HepG2 (cell line): ENCODE measurements around the gene GNA12. TPM values are rescaled to one million over a fixed set of nuclear protein-coding genes. Genes with fewer than 3 reads are reported as not detected.
A peak's percentile ranks its signal among the peaks of the same experiment; 100 is the strongest.

Source experiments
- ATAC-seq: fragments of 200-7000 bp; cut with Tn5 transposase; 3 replicates; pipeline ENCODE4 v1.9.1; 2020; ENCODE audit warnings: mild to moderate bottlenecking, moderate library complexity
- BruUV-seq: library from RNA; stranded (reverse); fragments of 400-500 nt; replicated peaks from 2 replicates; lab custom pipeline; 2021; lab: Mats Ljungman, UMichigan
- CTCF ChIA-PET: fragments of 300-600 bp; formaldehyde crosslinking; extraction: SDS; loops from one replicate; lab custom pipeline; 2021; ENCODE audit warnings: low total read pairs, inconsistent platforms, low intra/inter-chr PET ratio; lab: Yijun Ruan, JAX
- POLR2A ChIA-PET: fragments of 350-600 bp; sonication (Branson Sonifier 250); formaldehyde crosslinking; loops from one replicate; lab custom pipeline; 2020; ENCODE audit warnings: antibody characterized with exemption, inconsistent platforms; lab: Yijun Ruan, JAX
- DNase-seq: peaks from one replicate; pipeline ENCODE4 v3.0.0-alpha.2; 2015; ENCODE audit warnings: low spot score
- FAIRE-seq: peaks from 3 replicates; lab custom pipeline; 2011; peaks lifted over from hg19 to GRCh38; lab: Jason Lieb, UNC
- H2AFZ ChIP-seq: one replicate; pipeline ENCODE4 v1.6.1; 2011; ENCODE audit warnings: low read length, inconsistent platforms
- H3K27ac ChIP-seq: fragments of 300-600 bp; 3 replicates; pipeline ENCODE4 v1.8.0; 2011; ENCODE audit warnings: mixed run types, mild to moderate bottlenecking, mixed read lengths, low read length, inconsistent platforms; ENCODE audit not compliant: insufficient read depth; ENCODE audit errors: extremely low read length
- H3K27me3 ChIP-seq, 2 experiments: fragments of 200-600 bp in 1 of 2; 2 replicates in 1 of 2; 3 replicates in 1 of 2; pipeline versions ENCODE4 v1.6.0 to v1.8.0; 2011; ENCODE audit warnings: low read length in 2 of 2, mild to moderate bottlenecking in 2 of 2, moderate library complexity in 2 of 2, inconsistent platforms in 1 of 2; ENCODE audit not compliant: insufficient read depth in 2 of 2, control insufficient read depth in 1 of 2
- H3K36me3 ChIP-seq, 2 experiments: fragments of 200-600 bp in 1 of 2; replicated peaks in 1 of 2; 2 replicates in 1 of 2; 3 replicates in 1 of 2; pipeline versions ENCODE4 v1.5.1 to v1.8.0; 2011; ENCODE audit warnings: low read length in 2 of 2, inconsistent platforms in 1 of 2; ENCODE audit not compliant: insufficient read depth in 2 of 2, control insufficient read depth in 1 of 2
- H3K4me1 ChIP-seq: 2 replicates; pipeline ENCODE4 v1.5.1; 2012; ENCODE audit warnings: low read length, inconsistent platforms; ENCODE audit not compliant: insufficient read depth
- H3K4me2 ChIP-seq: 2 replicates; pipeline ENCODE4 v1.6.0; 2011; ENCODE audit warnings: low read depth, low read length, inconsistent platforms
- H3K4me3 ChIP-seq, 3 experiments: fragments of 200-600 bp in 1 of 3; sonication (generic), shearing (Covaris generic) in 1 of 3; replicated peaks in 1 of 3; 2 replicates each; pipeline ENCODE4 v1.5.1; 2011 to 2016; ENCODE audit warnings: low read length in 3 of 3, inconsistent platforms in 2 of 3, low read depth in 2 of 3, mild to moderate bottlenecking in 2 of 3, control low read depth in 1 of 3, mixed read lengths in 1 of 3; ENCODE audit not compliant: insufficient read depth in 1 of 3
- H3K79me2 ChIP-seq: one replicate; pipeline ENCODE4 v1.6.1; 2011; ENCODE audit warnings: low read length, inconsistent platforms; ENCODE audit not compliant: insufficient read depth
- H3K9ac ChIP-seq: 2 replicates; pipeline ENCODE4 v1.6.0; 2011; ENCODE audit warnings: mild to moderate bottlenecking, low read depth, low read length, inconsistent platforms; ENCODE audit not compliant: insufficient read depth
- H3K9me3 ChIP-seq: 2 replicates; pipeline ENCODE4 v1.5.1; 2012; ENCODE audit warnings: mild to moderate bottlenecking, low read length
- H4K20me1 ChIP-seq: 2 replicates; pipeline ENCODE4 v1.6.0; 2011; ENCODE audit warnings: inconsistent platforms, mild to moderate bottlenecking, low read length, moderate library complexity; ENCODE audit not compliant: insufficient read depth
- CBX5 ChIP-seq: sonication (generic); formaldehyde crosslinking; IDR thresholded peaks from 2 replicates; pipeline ENCODE4 v1.4.0; 2020; ENCODE audit warnings: missing genetic modification reagents, borderline replicate concordance
- KDM3A ChIP-seq: IDR thresholded peaks from 2 replicates; pipeline ENCODE4 v1.6.1; 2018; ENCODE audit warnings: low read depth, missing compliant biosample characterization
- NRL ChIP-seq: sonication (generic); formaldehyde crosslinking; IDR thresholded peaks from 2 replicates; pipeline ENCODE4 v1.5.0; 2020; ENCODE audit warnings: missing genetic modification reagents, mild to moderate bottlenecking, moderate library complexity, borderline replicate concordance
- POLR2A ChIP-seq, 2 experiments: IDR thresholded peaks; 2 replicates each; pipeline ENCODE4 v1.6.1; 2011; ENCODE audit warnings: low read depth in 2 of 2, low read length in 2 of 2, mild to moderate bottlenecking in 1 of 2, moderate library complexity in 1 of 2; ENCODE audit not compliant: insufficient read depth in 1 of 2
- RBFOX2 ChIP-seq: fragments of 200-400 bp; formaldehyde crosslinking; IDR thresholded peaks from 2 replicates; pipeline ENCODE4 v1.6.1; 2017; ENCODE audit warnings: low read depth, mild to moderate bottlenecking, low read length
- STAG1 ChIP-seq: sonication (generic); formaldehyde crosslinking; IDR thresholded peaks from 2 replicates; pipeline ENCODE4 v1.4.0; 2020; ENCODE audit warnings: missing genetic modification reagents
- TARDBP ChIP-seq: sonication (generic); formaldehyde crosslinking; IDR thresholded peaks from 2 replicates; pipeline ENCODE4 v1.8.0; 2022; ENCODE audit warnings: mild to moderate bottlenecking, missing genetic modification reagents
- ZC3H13 ChIP-seq: sonication (generic); formaldehyde crosslinking; IDR thresholded peaks from 2 replicates; pipeline ENCODE4 v1.8.1; 2023; ENCODE audit warnings: mild to moderate bottlenecking, missing genetic modification reagents, moderate library complexity
- ZNF33B ChIP-seq: sonication (generic); formaldehyde crosslinking; IDR thresholded peaks from 2 replicates; pipeline ENCODE4 v1.5.1; 2020; ENCODE audit warnings: mild to moderate bottlenecking, missing genetic modification reagents
- ZNF558 ChIP-seq: sonication (generic); formaldehyde crosslinking; IDR thresholded peaks from 2 replicates; pipeline ENCODE4 v1.9.0; 2022; ENCODE audit warnings: mild to moderate bottlenecking, missing genetic modification reagents, borderline replicate concordance
- ZNF607 ChIP-seq: sonication (generic); formaldehyde crosslinking; IDR thresholded peaks from 2 replicates; pipeline ENCODE4 v1.5.1; 2020; ENCODE audit warnings: missing genetic modification reagents, mild to moderate bottlenecking, borderline replicate concordance
- ZNF761 ChIP-seq: sonication (generic); formaldehyde crosslinking; conservative IDR thresholded peaks from 2 replicates; pipeline ENCODE4 v1.4.0; 2020; ENCODE audit warnings: mild to moderate bottlenecking, missing genetic modification reagents
- WGBS: methylation state at CpG from one replicate; pipeline ENCODE4 v1.1.6; 2017; ENCODE audit warnings: low lambda C conversion rate; 5-methylcytosine and 5-hydroxymethylcytosine counted together
- in situ Hi-C: cut with HindIII; loops from 2 replicates; pipeline ENCODE4 v1.10.0; 2017; ENCODE audit warnings: low pct_unique_long_range_greater_than_20kb; ENCODE audit not compliant: extremely low pct_ligation_motif_present
- intact Hi-C: fragments of 100-400 bp; cut with micrococcal nuclease; formaldehyde crosslinking; loops from one replicate; pipeline ENCODE4 v1.10.0; 2022; ENCODE audit not compliant: unreplicated experiment
- polyA plus RNA-seq, 8 experiments: library from polyadenylated mRNA; depleted of rRNA in 3 of 8; stranded (reverse) in 7 of 8; unstranded in 1 of 8; fragments of >200 nt; fragmentation: Illumina TruSeq in 4 of 8; extraction: Trizol in 4 of 8; gene quantifications; 2 replicates each; pipeline versions ENCODE4 v1.2.1 to v1.2.3, GENCODE V29; 2011 to 2016; ENCODE audit warnings: low read depth in 4 of 8, missing spikeins in 1 of 8, mixed read lengths in 1 of 8; ENCODE audit not compliant: insufficient read depth in 1 of 8
- total RNA-seq, 5 experiments: library from RNA; depleted of rRNA; stranded (reverse); fragments of >200 nt; fragmentation: Illumina TruSeq; extraction: Trizol; gene quantifications; 2 replicates each; pipeline ENCODE4 v1.2.3, GENCODE V29; 2016; ENCODE audit warnings: low read depth in 1 of 5
- TF ChIP-seq, protein P1 (sequence below): sonication (generic); formaldehyde crosslinking; IDR thresholded peaks from 2 replicates; pipeline ENCODE4 v1.4.0; 2020; ENCODE audit warnings: missing genetic modification reagents
- TF ChIP-seq, protein P2 (sequence below): sonication (generic); formaldehyde crosslinking; IDR thresholded peaks from 2 replicates; pipeline ENCODE4 v1.5.1; 2020; ENCODE audit warnings: mild to moderate bottlenecking, missing genetic modification reagents, moderate library complexity
- TF ChIP-seq, protein P3 (sequence below): sonication (generic); formaldehyde crosslinking; IDR thresholded peaks from 2 replicates; pipeline ENCODE4 v1.9.0; 2022; ENCODE audit warnings: missing genetic modification reagents, mild to moderate bottlenecking, borderline replicate concordance

The GNA12 gene
- total and polyA plus RNA-seq, 2 of the 13 experiments (the other 11 are each of a cell fraction or from before 2014, with no cell fraction given) = 16.2 to 50.9 TPM

DNA sequence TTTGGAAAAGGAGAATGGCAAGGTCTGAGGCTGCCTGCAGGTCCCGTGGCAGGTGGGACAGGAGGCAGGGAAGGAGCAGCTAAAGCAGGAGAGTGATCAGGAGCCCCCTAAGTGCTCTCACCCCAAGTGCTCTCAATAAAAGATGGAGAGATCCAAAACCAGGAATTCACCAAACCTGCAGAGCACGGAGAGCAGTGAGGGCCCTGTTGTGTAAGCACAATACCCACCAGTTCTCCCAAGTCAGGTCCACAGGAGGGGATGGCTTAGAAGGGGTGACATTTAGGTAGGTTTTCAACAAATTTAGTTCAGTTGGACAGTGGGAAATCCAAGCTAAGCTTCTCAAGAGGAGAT lies 40.8 kb downstream of the GNA12 start:
- DNase-seq = no peak
- peak overlapping the region; percentile 84 for H3K9ac ChIP-seq
- peaks cover 89% of the 10 kb centered on the region for H3K4me1 ChIP-seq
- H3K9me3 ChIP-seq = no peaks in the 10 kb centered on the region
- H3K27me3 ChIP-seq = no peaks in the 10 kb centered on the region
- peak overlapping the region; percentile 98 for H3K4me2 ChIP-seq
- H3K36me3 ChIP-seq = no peaks in the 10 kb centered on the region; a peak in 1 of 5 replicates
- FAIRE-seq = no peak
- no TSS peak for BruUV-seq
- in situ Hi-C loops = no loop called here
- CTCF ChIA-PET = no interaction called here
- peak overlapping the region; percentile 97 for H3K27ac ChIP-seq
- intact Hi-C loops = loop anchor here (5.0 kb wide), 2 partner anchors 46 to 59 kb away; no protein-coding TSS in a partner anchor
- H4K20me1 ChIP-seq = no peaks in the 10 kb centered on the region
- H3K4me3 ChIP-seq = peak overlapping the region; percentile 49 to 70 (median 55)
- WGBS = 11% methylated on average over 1 of the region's 2 CpGs
- H2AFZ ChIP-seq = no peak overlapping the region
- no peak; the same call in 2 of the 3 replicates for ATAC-seq
- POLR2A ChIA-PET = interaction anchor here (0.9 to 3.9 kb wide), 7 partner anchors 9 to 61 kb away, joined by 3 to 54 read pairs (median 8); no protein-coding TSS in a partner anchor
- H3K79me2 ChIP-seq = peaks cover 81% of the 10 kb centered on the region
- 0 out of 2 replicates have a peak, but pooled peaks have one; percentile 14 for TF ChIP-seq RBFOX2
- 0 out of 4 replicates have a peak, but pooled peaks of 1 of the 2 experiments have one; percentile 3 for TF ChIP-seq POLR2A (IDR thresholded peaks at IDR 0.05; ENCODE audit: insufficient read depth in 1 of 2, low read depth in 2 of 2, low read length in 2 of 2)
- TF ChIP-seq TARDBP (CRISPR knock-in tag) = no peak
- TF ChIP-seq ZC3H13 (CRISPR knock-in tag) = 0 out of 2 replicates have a peak, but pooled peaks have one; percentile 33
- no peak for TF ChIP-seq CBX5 (CRISPR knock-in tag)
- TF ChIP-seq NRL (CRISPR knock-in tag) = 0 out of 2 replicates have a peak, but pooled peaks have one; percentile 33
- TF ChIP-seq, protein P1, sequence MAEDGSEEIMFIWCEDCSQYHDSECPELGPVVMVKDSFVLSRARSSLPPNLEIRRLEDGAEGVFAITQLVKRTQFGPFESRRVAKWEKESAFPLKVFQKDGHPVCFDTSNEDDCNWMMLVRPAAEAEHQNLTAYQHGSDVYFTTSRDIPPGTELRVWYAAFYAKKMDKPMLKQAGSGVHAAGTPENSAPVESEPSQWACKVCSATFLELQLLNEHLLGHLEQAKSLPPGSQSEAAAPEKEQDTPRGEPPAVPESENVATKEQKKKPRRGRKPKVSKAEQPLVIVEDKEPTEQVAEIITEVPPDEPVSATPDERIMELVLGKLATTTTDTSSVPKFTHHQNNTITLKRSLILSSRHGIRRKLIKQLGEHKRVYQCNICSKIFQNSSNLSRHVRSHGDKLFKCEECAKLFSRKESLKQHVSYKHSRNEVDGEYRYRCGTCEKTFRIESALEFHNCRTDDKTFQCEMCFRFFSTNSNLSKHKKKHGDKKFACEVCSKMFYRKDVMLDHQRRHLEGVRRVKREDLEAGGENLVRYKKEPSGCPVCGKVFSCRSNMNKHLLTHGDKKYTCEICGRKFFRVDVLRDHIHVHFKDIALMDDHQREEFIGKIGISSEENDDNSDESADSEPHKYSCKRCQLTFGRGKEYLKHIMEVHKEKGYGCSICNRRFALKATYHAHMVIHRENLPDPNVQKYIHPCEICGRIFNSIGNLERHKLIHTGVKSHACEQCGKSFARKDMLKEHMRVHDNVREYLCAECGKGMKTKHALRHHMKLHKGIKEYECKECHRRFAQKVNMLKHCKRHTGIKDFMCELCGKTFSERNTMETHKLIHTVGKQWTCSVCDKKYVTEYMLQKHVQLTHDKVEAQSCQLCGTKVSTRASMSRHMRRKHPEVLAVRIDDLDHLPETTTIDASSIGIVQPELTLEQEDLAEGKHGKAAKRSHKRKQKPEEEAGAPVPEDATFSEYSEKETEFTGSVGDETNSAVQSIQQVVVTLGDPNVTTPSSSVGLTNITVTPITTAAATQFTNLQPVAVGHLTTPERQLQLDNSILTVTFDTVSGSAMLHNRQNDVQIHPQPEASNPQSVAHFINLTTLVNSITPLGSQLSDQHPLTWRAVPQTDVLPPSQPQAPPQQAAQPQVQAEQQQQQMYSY (CRISPR knock-in tag) = peak; percentile 81; the same call in 1 of the 2 replicates
- no peak for TF ChIP-seq STAG1 (CRISPR knock-in tag)
- TF ChIP-seq KDM3A = no peak
- TF ChIP-seq, protein P2, sequence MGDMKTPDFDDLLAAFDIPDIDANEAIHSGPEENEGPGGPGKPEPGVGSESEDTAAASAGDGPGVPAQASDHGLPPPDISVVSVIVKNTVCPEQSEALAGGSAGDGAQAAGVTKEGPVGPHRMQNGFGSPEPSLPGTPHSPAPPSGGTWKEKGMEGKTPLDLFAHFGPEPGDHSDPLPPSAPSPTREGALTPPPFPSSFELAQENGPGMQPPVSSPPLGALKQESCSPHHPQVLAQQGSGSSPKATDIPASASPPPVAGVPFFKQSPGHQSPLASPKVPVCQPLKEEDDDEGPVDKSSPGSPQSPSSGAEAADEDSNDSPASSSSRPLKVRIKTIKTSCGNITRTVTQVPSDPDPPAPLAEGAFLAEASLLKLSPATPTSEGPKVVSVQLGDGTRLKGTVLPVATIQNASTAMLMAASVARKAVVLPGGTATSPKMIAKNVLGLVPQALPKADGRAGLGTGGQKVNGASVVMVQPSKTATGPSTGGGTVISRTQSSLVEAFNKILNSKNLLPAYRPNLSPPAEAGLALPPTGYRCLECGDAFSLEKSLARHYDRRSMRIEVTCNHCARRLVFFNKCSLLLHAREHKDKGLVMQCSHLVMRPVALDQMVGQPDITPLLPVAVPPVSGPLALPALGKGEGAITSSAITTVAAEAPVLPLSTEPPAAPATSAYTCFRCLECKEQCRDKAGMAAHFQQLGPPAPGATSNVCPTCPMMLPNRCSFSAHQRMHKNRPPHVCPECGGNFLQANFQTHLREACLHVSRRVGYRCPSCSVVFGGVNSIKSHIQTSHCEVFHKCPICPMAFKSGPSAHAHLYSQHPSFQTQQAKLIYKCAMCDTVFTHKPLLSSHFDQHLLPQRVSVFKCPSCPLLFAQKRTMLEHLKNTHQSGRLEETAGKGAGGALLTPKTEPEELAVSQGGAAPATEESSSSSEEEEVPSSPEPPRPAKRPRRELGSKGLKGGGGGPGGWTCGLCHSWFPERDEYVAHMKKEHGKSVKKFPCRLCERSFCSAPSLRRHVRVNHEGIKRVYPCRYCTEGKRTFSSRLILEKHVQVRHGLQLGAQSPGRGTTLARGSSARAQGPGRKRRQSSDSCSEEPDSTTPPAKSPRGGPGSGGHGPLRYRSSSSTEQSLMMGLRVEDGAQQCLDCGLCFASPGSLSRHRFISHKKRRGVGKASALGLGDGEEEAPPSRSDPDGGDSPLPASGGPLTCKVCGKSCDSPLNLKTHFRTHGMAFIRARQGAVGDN = peak; percentile 29; the same call in 1 of the 2 replicates
- 0 out of 2 replicates have a peak, but pooled peaks have one; percentile 4 for TF ChIP-seq ZNF558 (CRISPR knock-in tag)
- TF ChIP-seq, protein P3, sequence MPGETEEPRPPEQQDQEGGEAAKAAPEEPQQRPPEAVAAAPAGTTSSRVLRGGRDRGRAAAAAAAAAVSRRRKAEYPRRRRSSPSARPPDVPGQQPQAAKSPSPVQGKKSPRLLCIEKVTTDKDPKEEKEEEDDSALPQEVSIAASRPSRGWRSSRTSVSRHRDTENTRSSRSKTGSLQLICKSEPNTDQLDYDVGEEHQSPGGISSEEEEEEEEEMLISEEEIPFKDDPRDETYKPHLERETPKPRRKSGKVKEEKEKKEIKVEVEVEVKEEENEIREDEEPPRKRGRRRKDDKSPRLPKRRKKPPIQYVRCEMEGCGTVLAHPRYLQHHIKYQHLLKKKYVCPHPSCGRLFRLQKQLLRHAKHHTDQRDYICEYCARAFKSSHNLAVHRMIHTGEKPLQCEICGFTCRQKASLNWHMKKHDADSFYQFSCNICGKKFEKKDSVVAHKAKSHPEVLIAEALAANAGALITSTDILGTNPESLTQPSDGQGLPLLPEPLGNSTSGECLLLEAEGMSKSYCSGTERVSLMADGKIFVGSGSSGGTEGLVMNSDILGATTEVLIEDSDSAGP (CRISPR knock-in tag) = 0 out of 2 replicates have a peak, but pooled peaks have one; percentile 21
- no peak for TF ChIP-seq ZNF33B (CRISPR knock-in tag)
- TF ChIP-seq ZNF607 = 0 out of 2 replicates have a peak, but pooled peaks have one; percentile 2
- 0 out of 2 replicates have a peak, but pooled peaks have one; percentile 15 for TF ChIP-seq ZNF761
